Kidney epithelial cell (primary cell): ENCODE results near the gene PPP2R3A. TPM values are rescaled to one million over a fixed set of nuclear protein-coding genes. Genes with fewer than 3 reads are reported as not detected.

ENCODE experiments used
- DNase-seq: peaks from one replicate; pipeline ENCODE4 v3.0.0-alpha.2; 2010; ENCODE audit warnings: low read depth
- H3K27me3 ChIP-seq: 2 replicates; pipeline ENCODE4 v1.6.0; 2011; ENCODE audit warnings: low read length; ENCODE audit not compliant: control insufficient read depth, insufficient read depth
- H3K36me3 ChIP-seq: 2 replicates; pipeline ENCODE4 v1.5.1; 2011; ENCODE audit warnings: low read length; ENCODE audit not compliant: control insufficient read depth, insufficient read depth
- H3K4me3 ChIP-seq: 2 replicates; pipeline ENCODE4 v1.5.1; 2011; ENCODE audit warnings: low read depth, mild to moderate bottlenecking, control low read depth, low read length
- total RNA-seq: library from RNA; depleted of rRNA; stranded (reverse); fragments of >200 nt; gene quantifications from 2 replicates; pipeline ENCODE4 v1.2.3, GENCODE V29; 2015
- TF ChIP-seq, protein P1 (sequence below): IDR thresholded peaks from 2 replicates; pipeline ENCODE4 v1.5.1; 2011; ENCODE audit warnings: mild to moderate bottlenecking, moderate library complexity, low read length, control low read depth, inconsistent platforms; ENCODE audit not compliant: insufficient read depth, poor library complexity, severe bottlenecking

Gene PPP2R3A
- total RNA-seq, 1 donor from 2014 or later: 14.3 TPM

DNA sequence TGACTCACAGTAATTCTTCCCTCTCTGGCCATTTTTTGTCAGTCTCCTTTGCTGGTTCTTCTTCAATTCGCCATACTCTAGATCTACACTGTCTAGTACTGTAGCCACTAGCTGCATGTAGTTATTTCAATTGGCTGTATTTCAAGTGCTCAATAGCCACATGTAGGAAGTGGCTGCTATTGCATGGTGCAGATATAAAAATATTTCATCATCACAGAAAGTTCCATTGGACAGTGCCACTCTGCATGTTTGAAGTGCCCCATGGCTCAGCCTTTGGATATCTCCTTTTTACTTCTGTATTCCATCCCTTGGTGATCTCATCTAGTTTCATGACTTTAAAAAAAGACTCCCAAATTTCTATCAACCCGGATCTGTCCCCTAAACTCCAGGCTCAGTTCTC, 22.1 kb downstream of the PPP2R3A start:
- no peak for DNase-seq
- no peak overlapping the region for H3K4me3 ChIP-seq
- TF ChIP-seq, protein P1, sequence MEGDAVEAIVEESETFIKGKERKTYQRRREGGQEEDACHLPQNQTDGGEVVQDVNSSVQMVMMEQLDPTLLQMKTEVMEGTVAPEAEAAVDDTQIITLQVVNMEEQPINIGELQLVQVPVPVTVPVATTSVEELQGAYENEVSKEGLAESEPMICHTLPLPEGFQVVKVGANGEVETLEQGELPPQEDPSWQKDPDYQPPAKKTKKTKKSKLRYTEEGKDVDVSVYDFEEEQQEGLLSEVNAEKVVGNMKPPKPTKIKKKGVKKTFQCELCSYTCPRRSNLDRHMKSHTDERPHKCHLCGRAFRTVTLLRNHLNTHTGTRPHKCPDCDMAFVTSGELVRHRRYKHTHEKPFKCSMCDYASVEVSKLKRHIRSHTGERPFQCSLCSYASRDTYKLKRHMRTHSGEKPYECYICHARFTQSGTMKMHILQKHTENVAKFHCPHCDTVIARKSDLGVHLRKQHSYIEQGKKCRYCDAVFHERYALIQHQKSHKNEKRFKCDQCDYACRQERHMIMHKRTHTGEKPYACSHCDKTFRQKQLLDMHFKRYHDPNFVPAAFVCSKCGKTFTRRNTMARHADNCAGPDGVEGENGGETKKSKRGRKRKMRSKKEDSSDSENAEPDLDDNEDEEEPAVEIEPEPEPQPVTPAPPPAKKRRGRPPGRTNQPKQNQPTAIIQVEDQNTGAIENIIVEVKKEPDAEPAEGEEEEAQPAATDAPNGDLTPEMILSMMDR: no peak
- H3K27me3 ChIP-seq: no peaks in the 10 kb centered on the region
- no peaks in the 10 kb centered on the region for H3K36me3 ChIP-seq

DNA sequence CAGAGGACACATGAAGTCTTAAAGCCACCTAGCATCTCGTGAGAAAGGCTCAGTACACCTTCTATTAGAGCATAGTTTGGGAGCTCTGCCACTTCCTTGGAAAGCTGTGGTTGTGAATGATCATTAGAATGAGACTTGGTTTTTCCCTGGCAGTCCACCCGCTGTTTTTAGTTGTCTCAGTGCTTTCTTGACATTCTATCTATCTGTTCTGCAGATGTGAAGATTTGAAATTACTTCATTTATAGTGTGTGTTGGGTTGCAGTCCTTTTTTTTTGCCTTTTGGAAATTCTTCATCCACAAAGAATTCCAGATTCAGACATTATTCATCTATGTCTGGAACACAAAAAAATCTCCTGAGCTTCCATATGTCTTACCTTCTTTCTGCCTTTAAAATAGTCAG, 23.7 kb downstream of the PPP2R3A start:
- TF ChIP-seq, protein P1: no peak
- Histone ChIP-seq H3K27me3 (no peaks in the 10 kb centered on the region), H3K4me3 (no peak overlapping the region), H3K36me3 (no peaks in the 10 kb centered on the region)
- no peak for DNase-seq

DNA sequence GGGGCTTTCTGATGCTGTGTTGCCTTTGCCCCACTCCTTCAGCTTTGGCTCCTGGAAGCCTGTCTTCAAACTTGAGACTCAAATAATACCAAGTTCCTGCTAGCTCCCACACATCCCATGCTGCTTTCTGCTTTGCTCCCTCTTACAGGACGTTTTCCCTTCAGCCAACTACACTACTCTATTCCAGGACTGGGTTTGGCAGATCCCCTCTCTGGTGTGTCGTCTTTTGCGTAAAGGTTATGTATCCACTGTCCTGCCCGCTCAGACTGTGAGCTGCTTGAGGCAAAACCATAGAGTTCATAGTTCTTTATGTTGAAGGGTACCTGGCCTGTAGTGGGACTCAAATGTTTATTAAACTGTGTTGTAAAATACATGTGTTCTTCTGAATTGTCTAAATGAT, 25.4 kb downstream of the PPP2R3A start:
- Histone ChIP-seq H3K27me3 (no peaks in the 10 kb centered on the region), H3K36me3 (no peaks in the 10 kb centered on the region), H3K4me3 (no peak overlapping the region)
- TF ChIP-seq, protein P1: no peak
- DNase-seq: no peak

DNA sequence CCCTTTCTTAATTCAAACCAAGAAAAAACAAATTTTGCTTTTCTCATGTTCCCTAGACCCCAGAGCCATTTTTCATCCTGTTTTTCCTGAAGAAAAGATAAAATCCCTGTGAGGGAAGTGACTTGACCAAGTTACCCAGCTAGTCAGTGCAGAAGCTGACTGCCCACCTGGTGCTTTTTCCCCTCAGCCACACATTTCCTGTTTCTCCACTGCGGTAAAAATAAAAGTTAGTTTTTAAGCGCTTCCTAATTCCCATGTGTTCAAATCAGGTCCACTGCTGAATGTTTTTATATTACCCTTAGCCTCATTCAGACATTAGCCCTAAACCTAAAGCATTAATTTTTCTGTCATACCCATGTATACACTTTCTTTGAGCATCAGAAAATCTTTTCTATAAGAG, 26.1 kb downstream of the PPP2R3A start:
- no peak for DNase-seq

DNA sequence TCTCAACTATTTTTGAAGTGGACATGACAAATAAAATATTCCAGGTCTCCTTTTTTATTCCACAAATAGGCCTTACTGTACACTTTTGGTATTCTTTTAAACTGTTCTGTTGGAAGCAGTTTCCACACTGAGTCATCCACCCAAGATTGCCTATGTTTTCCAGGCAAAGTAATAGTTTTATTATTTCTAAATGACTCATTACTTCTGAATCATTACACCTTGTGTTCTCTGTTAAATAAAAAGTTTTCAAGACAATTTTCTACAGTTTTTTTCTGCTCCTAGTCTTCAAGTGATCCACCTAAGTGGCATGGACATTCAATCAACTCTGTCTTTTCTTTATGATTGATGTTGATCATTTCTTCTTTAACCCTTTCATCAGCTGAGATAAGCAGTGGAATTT, 26.5 kb downstream of the PPP2R3A start:
- TF ChIP-seq, protein P1: no peak
- H3K4me3 ChIP-seq: no peak overlapping the region
- H3K36me3 ChIP-seq: no peaks in the 10 kb centered on the region
- no peaks in the 10 kb centered on the region for H3K27me3 ChIP-seq
- peak; percentile 73 for DNase-seq

More for the DNA sequence above, 26.1 kb downstream of the PPP2R3A start:
- TF ChIP-seq, protein P1: no peak
- Histone ChIP-seq H3K27me3 (no peaks in the 10 kb centered on the region), H3K36me3 (no peaks in the 10 kb centered on the region), H3K4me3 (no peak overlapping the region)

DNA sequence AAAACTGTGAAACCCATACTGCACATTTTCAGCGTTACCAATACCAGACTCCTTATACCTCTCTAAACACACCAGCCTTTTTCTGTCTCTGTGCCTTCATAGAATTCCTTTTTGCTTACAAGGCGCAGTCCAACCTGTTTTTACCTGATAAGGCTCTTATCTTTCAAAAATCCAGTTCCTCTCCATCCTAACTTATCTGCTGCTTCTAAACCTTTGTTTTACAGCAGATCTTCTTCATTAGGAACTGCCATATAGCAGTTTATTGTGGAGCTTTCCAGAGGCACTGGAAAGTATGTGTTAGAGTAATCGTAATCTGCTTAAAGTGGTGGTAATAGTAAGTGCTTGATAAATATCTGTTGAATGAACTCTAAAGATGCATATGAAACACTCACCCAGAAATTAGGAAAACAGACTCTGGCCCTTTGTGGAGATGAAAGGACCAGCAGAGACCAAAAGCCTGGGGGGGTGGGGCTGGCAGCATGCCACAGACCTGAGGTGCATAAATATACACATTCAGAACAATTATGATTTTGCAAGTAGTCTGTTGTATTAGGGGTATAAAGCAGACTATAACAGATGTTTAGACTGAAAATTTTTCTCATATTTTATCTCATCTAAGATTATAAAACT, 29.3 kb downstream of the PPP2R3A start:
- DNase-seq: no peak
- Histone ChIP-seq H3K27me3 (no peaks in the 10 kb centered on the region), H3K4me3 (no peak overlapping the region), H3K36me3 (no peaks in the 10 kb centered on the region)
- TF ChIP-seq, protein P1: no peak
